H1 (cell line): ENCODE data around the gene CEP350. TPM values are rescaled to one million over a fixed set of nuclear protein-coding genes. Genes with fewer than 3 reads are reported as not detected.
A peak's percentile ranks its signal among the peaks of the same experiment; 100 is the strongest.

Experiments
- CTCF ChIA-PET: fragments of 300-600 bp; sonication (Branson Sonifier 250); formaldehyde crosslinking; loops from one replicate; lab custom pipeline; 2021; ENCODE audit not compliant: partially characterized antibody; lab: Charles Lee
- POLR2A ChIA-PET: fragments of 300-600 bp; sonication (Branson Sonifier 250); formaldehyde crosslinking; loops from one replicate; lab custom pipeline; 2021; ENCODE audit warnings: inconsistent platforms; ENCODE audit not compliant: partially characterized antibody; lab: Charles Lee
- DNase-seq, 2 experiments: peaks; one replicate each; pipeline versions ENCODE4 v3.0.0 to v3.0.0-alpha.2; 2010 to 2022; ENCODE audit warnings: low spot score in 2 of 2, low read depth in 1 of 2, mixed read lengths in 1 of 2
- FAIRE-seq: peaks from 2 replicates; lab custom pipeline; 2011; peaks lifted over from hg19 to GRCh38; lab: Jason Lieb, UNC
- H2AFZ ChIP-seq: 2 replicates; pipeline ENCODE4 v1.8.1; 2012; ENCODE audit warnings: low read length, inconsistent platforms
- H2AK5ac ChIP-seq: 2 replicates; pipeline ENCODE4 v1.6.1; 2013; ENCODE audit warnings: low read depth, low read length
- H2BK120ac ChIP-seq: replicated peaks from 2 replicates; pipeline ENCODE3; 2013; ENCODE audit warnings: low read depth, low read length, inconsistent platforms
- H2BK12ac ChIP-seq: 2 replicates; pipeline ENCODE4 v1.6.1; 2013; ENCODE audit warnings: low read depth, low read length
- H2BK15ac ChIP-seq: 2 replicates; pipeline ENCODE4 v1.6.1; 2013; ENCODE audit warnings: low read length
- H2BK20ac ChIP-seq: 2 replicates; pipeline ENCODE4 v1.6.1; 2013; ENCODE audit warnings: low read length
- H2BK5ac ChIP-seq: 2 replicates; pipeline ENCODE4 v1.6.1; 2013; ENCODE audit warnings: low read depth, low read length
- H3K14ac ChIP-seq: 2 replicates; pipeline ENCODE4 v1.6.1; 2013; ENCODE audit warnings: inconsistent platforms; ENCODE audit not compliant: insufficient read length
- H3K18ac ChIP-seq: 2 replicates; pipeline ENCODE4 v1.6.1; 2013; ENCODE audit warnings: low read length; ENCODE audit errors: extremely low read depth
- H3K23ac ChIP-seq: 2 replicates; pipeline ENCODE4 v1.6.1; 2013; ENCODE audit warnings: inconsistent platforms; ENCODE audit not compliant: insufficient read length
- H3K23me2 ChIP-seq: 2 replicates; pipeline ENCODE4 v1.6.1; 2013; ENCODE audit warnings: low read depth, low read length
- H3K27ac ChIP-seq: 2 replicates; pipeline ENCODE4 v1.6.1; 2011; ENCODE audit warnings: low read depth, low read length, inconsistent platforms
- H3K27me3 ChIP-seq, 4 experiments: replicated peaks in 1 of 4; 1 replicate in 1 of 4; 2 replicates in 3 of 4; pipeline versions ENCODE4 v1.6.1 to v1.8.1; 2011 to 2013; ENCODE audit warnings: low read length in 3 of 4, mild to moderate bottlenecking in 3 of 4, inconsistent platforms in 2 of 4, mixed read lengths in 2 of 4, moderate library complexity in 1 of 4; ENCODE audit not compliant: control insufficient read depth in 3 of 4, insufficient read depth in 3 of 4; ENCODE audit errors: extremely low read depth in 1 of 4
- H3K36me3 ChIP-seq, 4 experiments: 2 replicates each; pipeline versions ENCODE4 v1.6.1 to v1.8.1; 2011 to 2013; ENCODE audit warnings: mild to moderate bottlenecking in 4 of 4, low read length in 3 of 4, moderate library complexity in 2 of 4, control low read depth in 1 of 4, inconsistent platforms in 1 of 4; ENCODE audit not compliant: insufficient read depth in 4 of 4, control insufficient read depth in 2 of 4
- H3K4ac ChIP-seq: replicated peaks from 2 replicates; pipeline ENCODE3; 2013; ENCODE audit warnings: low read length, low read depth, mixed read lengths, inconsistent platforms; ENCODE audit not compliant: insufficient read length
- H3K4me1 ChIP-seq, 4 experiments: replicated peaks in 1 of 4; 1 replicate in 1 of 4; 2 replicates in 3 of 4; pipeline versions ENCODE4 v1.6.1 to v1.8.1; 2011 to 2013; ENCODE audit warnings: low read length in 3 of 4, inconsistent platforms in 2 of 4, mixed read lengths in 1 of 4; ENCODE audit not compliant: insufficient read depth in 4 of 4, control insufficient read depth in 3 of 4
- H3K4me2 ChIP-seq, 2 experiments: 2 replicates each; pipeline versions ENCODE4 v1.6.1 to v1.8.1; 2011 to 2013; ENCODE audit warnings: low read depth in 2 of 2, low read length in 2 of 2, control low read depth in 1 of 2, inconsistent platforms in 1 of 2, mild to moderate bottlenecking in 1 of 2; ENCODE audit not compliant: insufficient read depth in 1 of 2
- H3K4me3 ChIP-seq, 4 experiments: fragments of 200-600, 300-600 bp in 1 of 4; sonication (generic), shearing (Covaris generic), sonication (Bioruptor Twin) in 1 of 4; 2 replicates each; pipeline versions ENCODE4 v1.5.1 to v1.8.1; 2011 to 2016; ENCODE audit warnings: low read length in 4 of 4, low read depth in 3 of 4, control low read depth in 2 of 4, inconsistent platforms in 2 of 4, mild to moderate bottlenecking in 2 of 4, mixed read lengths in 1 of 4, moderate library complexity in 1 of 4; ENCODE audit not compliant: insufficient read depth in 2 of 4; ENCODE audit errors: extremely low read depth in 1 of 4
- H3K56ac ChIP-seq: replicated peaks from 2 replicates; pipeline ENCODE3; 2013; ENCODE audit warnings: low read depth, mild to moderate bottlenecking, mixed read lengths, low read length, inconsistent platforms; ENCODE audit not compliant: insufficient read length
- H3K79me1 ChIP-seq: 2 replicates; pipeline ENCODE4 v1.6.1; 2013; ENCODE audit warnings: low read depth, low read length, control low read depth
- H3K79me2 ChIP-seq, 2 experiments: 2 replicates each; pipeline versions ENCODE4 v1.6.1 to v1.8.1; 2012 to 2013; ENCODE audit warnings: low read length in 2 of 2, mild to moderate bottlenecking in 2 of 2, inconsistent platforms in 1 of 2; ENCODE audit not compliant: insufficient read depth in 2 of 2, control insufficient read depth in 1 of 2
- H3K9ac ChIP-seq, 4 experiments: replicated peaks in 1 of 4; 1 replicate in 1 of 4; 2 replicates in 3 of 4; pipeline versions ENCODE4 v1.6.1 to v1.8.1; 2011 to 2013; ENCODE audit warnings: low read depth in 3 of 4, low read length in 3 of 4, control low read depth in 2 of 4, mild to moderate bottlenecking in 2 of 4, moderate library complexity in 2 of 4, inconsistent platforms in 1 of 4; ENCODE audit errors: extremely low read depth in 1 of 4
- H3K9me3 ChIP-seq, 2 experiments: 2 replicates each; pipeline versions ENCODE4 v1.6.1 to v1.8.1; 2012 to 2013; ENCODE audit warnings: mild to moderate bottlenecking in 2 of 2, moderate library complexity in 2 of 2, control low read depth in 1 of 2, inconsistent platforms in 1 of 2, low read depth in 1 of 2, low read length in 1 of 2, mixed read lengths in 1 of 2; ENCODE audit not compliant: insufficient read depth in 2 of 2
- H4K20me1 ChIP-seq, 2 experiments: replicated peaks in 1 of 2; 2 replicates each; pipeline versions ENCODE3 to v1.8.1; 2011 to 2013; ENCODE audit warnings: inconsistent platforms in 2 of 2, low read length in 2 of 2, mild to moderate bottlenecking in 1 of 2; ENCODE audit not compliant: insufficient read depth in 2 of 2, control insufficient read depth in 1 of 2
- H4K5ac ChIP-seq: 2 replicates; pipeline ENCODE4 v1.6.1; 2013; ENCODE audit warnings: low read length, low read depth, mixed read lengths, inconsistent platforms; ENCODE audit not compliant: insufficient read length
- H4K8ac ChIP-seq: 2 replicates; pipeline ENCODE4 v1.8.0; 2013; ENCODE audit warnings: mild to moderate bottlenecking, moderate library complexity, low read length, inconsistent platforms; ENCODE audit not compliant: insufficient read depth; ENCODE audit errors: extremely low read depth
- H4K91ac ChIP-seq: replicated peaks from 2 replicates; pipeline ENCODE3; 2013; ENCODE audit warnings: low read length, mixed read lengths, inconsistent platforms; ENCODE audit not compliant: insufficient read length
- CBX5 ChIP-seq: fragments of 300-800, 300-1000 bp; sonication (generic); IDR thresholded peaks from 2 replicates; pipeline ENCODE4 v1.7.1; 2016; ENCODE audit warnings: antibody characterized with exemption, low read length, low read depth
- E2F6 ChIP-seq: IDR thresholded peaks from 2 replicates; pipeline ENCODE4 v1.6.1; 2012; ENCODE audit warnings: inconsistent platforms
- FOSL1 ChIP-seq: IDR thresholded peaks from 2 replicates; pipeline ENCODE4 v1.6.1; 2011; ENCODE audit warnings: mild to moderate bottlenecking, low read depth, low read length, moderate library complexity; ENCODE audit not compliant: insufficient read depth
- NRF1 ChIP-seq: IDR thresholded peaks from 2 replicates; pipeline ENCODE4 v1.6.1; 2011; ENCODE audit warnings: mild to moderate bottlenecking, low read depth, low read length, improper control_type of control experiment
- SP1 ChIP-seq: IDR thresholded peaks from 2 replicates; pipeline ENCODE4 v1.6.1; 2011; ENCODE audit warnings: low read depth, low read length
- TAF7 ChIP-seq: optimal IDR thresholded peaks from 2 replicates; pipeline ENCODE3; 2011; ENCODE audit warnings: low read depth, mild to moderate bottlenecking, inconsistent platforms, low read length, moderate library complexity, borderline replicate concordance
- WGBS, 2 experiments: shearing (Covaris generic) in 1 of 2; methylation state at CpG; one replicate each; pipeline versions ENCODE4 v1.1.6 to v1.1.7; 2013 to 2015; ENCODE audit warnings: low lambda C conversion rate in 2 of 2, mixed read lengths in 2 of 2, inconsistent platforms in 1 of 2, low coverage in 1 of 2, missing lambda C conversion rate in 1 of 2; ENCODE audit not compliant: insufficient replicate concordance in 2 of 2, insufficient coverage in 1 of 2, insufficient read length in 1 of 2; ENCODE audit errors: extremely low coverage in 1 of 2, missing lambda C conversion rate in 1 of 2; 5-methylcytosine and 5-hydroxymethylcytosine counted together
- polyA plus RNA-seq, 7 experiments: library from polyadenylated mRNA; depleted of rRNA in 3 of 7; stranded (reverse) in 5 of 7; unstranded in 2 of 7; fragments of >200 nt in 5 of 7; fragments of 200-250 nt in 2 of 7; gene quantifications; 1 replicate in 5 of 7; 2 replicates in 1 of 7; 4 replicates in 1 of 7; pipeline versions ENCODE4 v1.2.1 to v1.2.3, GENCODE V29; 2011 to 2013; ENCODE audit warnings: missing spikeins in 2 of 7, mixed read lengths in 2 of 7
- total RNA-seq: library from RNA; stranded (reverse); fragmentation: NEBNext Ultra II Directional; extraction: Animal tissue kit (Norgen Biotek cat#: 25700); gene quantifications from 2 replicates; pipeline ENCODE4 v1.2.1, GENCODE V29; 2021

CEP350 gene
- total and polyA plus RNA-seq, 2 of the 8 experiments (the other 6 are each of a cell fraction or from before 2014, with no cell fraction given): 5.6 to 39.4 TPM

- Histone ChIP-seq H4K20me1 (peaks cover 10 to 13% of the 10 kb centered on the region in 2 experiments), H3K9me3 (no peaks in the 10 kb centered on the region), H4K91ac (no peak overlapping the region), H3K9ac (no peak overlapping the region), H3K18ac (no peak overlapping the region), H3K4me2 (no peak overlapping the region), H3K14ac (no peak overlapping the region), H3K4ac (no peak overlapping the region)
- TF ChIP-seq TAF7 (no peak), SP1 (no peak), CBX5 (no peak), FOSL1 (no peak), E2F6 (no peak), NRF1 (no peak)
- TF ChIP-seq, all 59 proteins: peak for 0
- Histone ChIP-seq H2BK12ac (no peak overlapping the region), H2BK5ac (no peak overlapping the region), H3K4me1 (peaks cover 1 to 11% (median 6%) of the 10 kb centered on the region in 4 experiments; a peak in 6 of 7 replicates), H3K27ac (no peak overlapping the region), H3K23me2 (peaks cover 8% of the 10 kb centered on the region), H4K5ac (no peak overlapping the region), H3K79me2 (peaks cover 5 to 61% of the 10 kb centered on the region in 2 experiments; a peak in 3 of 4 replicates), H3K27me3 (peaks cover 0 to 7% (median 3%) of the 10 kb centered on the region in 4 experiments; a peak in 5 of 7 replicates), H3K4me3 (no peak overlapping the region), H2BK15ac (0 out of 2 replicates have a peak overlapping the region, but pooled peaks have one; percentile 77), H2AFZ (no peak overlapping the region), H3K79me1 (peaks cover 16% of the 10 kb centered on the region), H2AK5ac (no peak overlapping the region), H2BK20ac (no peak overlapping the region), H2BK120ac (no peak overlapping the region), H4K8ac (no peak overlapping the region), H3K36me3 (no peaks in the 10 kb centered on the region), H3K56ac (no peak overlapping the region), H3K23ac (no peak overlapping the region)
- FAIRE-seq: no peak
- ChIA-PET CTCF (interaction anchor here (0.7 to 8.1 kb wide), 8 partner anchors 9 to 1923 kb away, joined by 3 to 108 read pairs (median 4); no protein-coding TSS in a partner anchor), POLR2A (interaction anchor here (2.4 kb wide), 1 partner anchor 9 kb away, joined by 8 read pairs; no protein-coding TSS in a partner anchor)
- peak in 1 of 2 experiments; percentile 30 for DNase-seq
- WGBS, 2 experiments: 90% methylated on average over 16 of the region's 16 CpGs; no CpG with 5 or more reads in 1 of the 2 experiments
Measured at GRCh38 chr1:180158149-180159147, 203.8 kb downstream of the CEP350 start.
